Keratinocyte (primary cell): ENCODE results near the gene DTD1. TPM values are rescaled to one million over a fixed set of nuclear protein-coding genes. Genes with fewer than 3 reads are reported as not detected.

ENCODE experiments used
- DNase-seq: peaks from one replicate; pipeline ENCODE4 v3.0.0-alpha.2; 2011; ENCODE audit warnings: low read depth, missing footprints, low spot score
- FAIRE-seq: peaks from 2 replicates; lab custom pipeline; 2011; peaks lifted over from hg19 to GRCh38; lab: Jason Lieb, UNC
- H2AFZ ChIP-seq: 2 replicates; pipeline ENCODE4 v1.6.0; 2012; ENCODE audit warnings: low read length, control low read depth, inconsistent platforms; ENCODE audit not compliant: control insufficient read depth
- H3K27ac ChIP-seq: 2 replicates; pipeline ENCODE4 v1.5.1; 2011; ENCODE audit warnings: low read length; ENCODE audit not compliant: control insufficient read depth, insufficient read depth
- H3K27me3 ChIP-seq: 3 replicates; pipeline ENCODE4 v1.6.0; 2011; ENCODE audit warnings: low read length; ENCODE audit not compliant: control insufficient read depth, insufficient read depth; ENCODE audit errors: extremely low read depth
- H3K36me3 ChIP-seq, 2 experiments: 2 replicates in 1 of 2; 3 replicates in 1 of 2; pipeline ENCODE4 v1.5.1; 2011; ENCODE audit warnings: low read length in 2 of 2, mild to moderate bottlenecking in 1 of 2; ENCODE audit not compliant: control insufficient read depth in 2 of 2, insufficient read depth in 2 of 2; ENCODE audit errors: extremely low read depth in 1 of 2
- H3K4me1 ChIP-seq: 3 replicates; pipeline ENCODE4 v1.5.1; 2011; ENCODE audit warnings: low read length; ENCODE audit not compliant: control insufficient read depth, insufficient read depth; ENCODE audit errors: extremely low read depth
- H3K4me2 ChIP-seq: 3 replicates; pipeline ENCODE4 v1.6.0; 2011; ENCODE audit warnings: low read depth, low read length; ENCODE audit not compliant: control insufficient read depth, insufficient read depth; ENCODE audit errors: extremely low read depth
- H3K4me3 ChIP-seq, 3 experiments: fragments of 200-600 bp in 1 of 3; sonication (generic) in 1 of 3; 2 replicates in 2 of 3; 3 replicates in 1 of 3; pipeline ENCODE4 v1.5.1; 2011 to 2016; ENCODE audit warnings: low read length in 3 of 3, mild to moderate bottlenecking in 3 of 3, control low read depth in 2 of 3, inconsistent platforms in 1 of 3, low read depth in 1 of 3, mixed read lengths in 1 of 3, mixed run types in 1 of 3, moderate library complexity in 1 of 3; ENCODE audit not compliant: control insufficient read depth in 2 of 3, insufficient read depth in 2 of 3; ENCODE audit errors: extremely low read depth in 1 of 3
- H3K79me2 ChIP-seq: 2 replicates; pipeline ENCODE4 v1.6.0; 2012; ENCODE audit warnings: low read length; ENCODE audit not compliant: control insufficient read depth, insufficient read depth
- H3K9ac ChIP-seq: 3 replicates; pipeline ENCODE4 v1.6.0; 2011; ENCODE audit warnings: low read length; ENCODE audit not compliant: control insufficient read depth, insufficient read depth; ENCODE audit errors: extremely low read depth
- H3K9me1 ChIP-seq: 3 replicates; pipeline ENCODE4 v1.6.0; 2011; ENCODE audit warnings: low read length; ENCODE audit not compliant: control insufficient read depth, insufficient read depth; ENCODE audit errors: extremely low read depth
- H3K9me3 ChIP-seq: 2 replicates; pipeline ENCODE4 v1.5.1; 2012; ENCODE audit warnings: low read depth, low read length; ENCODE audit not compliant: control insufficient read depth
- H4K20me1 ChIP-seq: 3 replicates; pipeline ENCODE4 v1.6.0; 2011; ENCODE audit warnings: low read length; ENCODE audit not compliant: control insufficient read depth, insufficient read depth; ENCODE audit errors: extremely low read depth
- EZH2 ChIP-seq: IDR thresholded peaks from one replicate; pipeline ENCODE4 v1.6.1; 2012; ENCODE audit warnings: inconsistent platforms, mild to moderate bottlenecking, low read length, moderate library complexity
- dilution Hi-C: fragments of 300-500 bp; cut with MboI; formaldehyde crosslinking; loops from one replicate; pipeline ENCODE4 v1.7.0; 2020; ENCODE audit warnings: low sequenced_read_pairs; ENCODE audit not compliant: extremely low pct_ligation_motif_present
- polyA plus RNA-seq, 5 experiments: library from polyadenylated mRNA; depleted of rRNA in 3 of 5; stranded (reverse) in 3 of 5; stranded (forward) in 1 of 5; unstranded in 1 of 5; fragments of >200 nt; gene quantifications; 1 replicate in 1 of 5; 2 replicates in 3 of 5; 3 replicates in 1 of 5; pipeline versions ENCODE4 v1.2.1 to v1.2.3, GENCODE V29; 2011 to 2012; ENCODE audit warnings: missing spikeins in 2 of 5, low read depth in 1 of 5, low replicate concordance in 1 of 5
- TF ChIP-seq, protein P1 (sequence below), 3 experiments: IDR thresholded peaks in 1 of 3; conservative IDR thresholded peaks in 1 of 3; optimal IDR thresholded peaks in 1 of 3; 2 replicates in 2 of 3; 3 replicates in 1 of 3; pipeline versions ENCODE3 to v1.5.1; 2011; ENCODE audit warnings: low read length in 3 of 3, mild to moderate bottlenecking in 3 of 3, moderate library complexity in 2 of 3, control low read depth in 1 of 3, inconsistent platforms in 1 of 3; ENCODE audit not compliant: insufficient read depth in 2 of 3; ENCODE audit errors: extremely low read depth in 1 of 3

DTD1 gene
- polyA plus RNA-seq, 1 donor (not counting 4 experiments of a cell fraction or from before 2014, with no cell fraction given): 68.3 TPM

DNA sequence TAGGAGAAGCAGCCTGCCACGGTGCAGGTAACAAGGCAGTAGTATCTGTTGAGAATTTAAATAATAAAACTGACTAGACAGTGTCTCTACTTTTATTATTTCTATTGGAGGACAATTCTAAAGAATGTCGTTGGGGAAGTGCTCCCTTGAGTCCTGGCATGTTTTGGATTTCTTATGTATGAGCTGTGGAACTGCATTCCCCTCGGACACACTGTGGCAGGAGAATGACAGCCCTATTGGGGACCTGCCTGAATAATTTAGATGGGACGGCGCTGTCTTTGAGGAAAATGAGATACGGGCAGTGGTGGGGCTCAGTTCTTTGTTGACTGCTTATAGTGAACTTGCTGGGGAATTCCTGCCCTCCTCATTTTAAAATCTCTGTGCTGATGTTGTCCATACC, 223.3 kb downstream of the DTD1 start:
- no peaks in the 10 kb centered on the region for H3K27me3 ChIP-seq
- dilution Hi-C loops: no loop called here
- DNase-seq (no peak), FAIRE-seq (no peak)
- H2AFZ ChIP-seq: no peak overlapping the region
- no peaks in the 10 kb centered on the region for H3K79me2 ChIP-seq
- no peak overlapping the region for H3K27ac ChIP-seq
- H3K9me1 ChIP-seq: no peaks in the 10 kb centered on the region
- no peaks in the 10 kb centered on the region for H4K20me1 ChIP-seq
- no peak overlapping the region for H3K4me2 ChIP-seq
- H3K4me1 ChIP-seq: no peaks in the 10 kb centered on the region
- H3K9ac ChIP-seq: no peak overlapping the region
- TF ChIP-seq, protein P1, sequence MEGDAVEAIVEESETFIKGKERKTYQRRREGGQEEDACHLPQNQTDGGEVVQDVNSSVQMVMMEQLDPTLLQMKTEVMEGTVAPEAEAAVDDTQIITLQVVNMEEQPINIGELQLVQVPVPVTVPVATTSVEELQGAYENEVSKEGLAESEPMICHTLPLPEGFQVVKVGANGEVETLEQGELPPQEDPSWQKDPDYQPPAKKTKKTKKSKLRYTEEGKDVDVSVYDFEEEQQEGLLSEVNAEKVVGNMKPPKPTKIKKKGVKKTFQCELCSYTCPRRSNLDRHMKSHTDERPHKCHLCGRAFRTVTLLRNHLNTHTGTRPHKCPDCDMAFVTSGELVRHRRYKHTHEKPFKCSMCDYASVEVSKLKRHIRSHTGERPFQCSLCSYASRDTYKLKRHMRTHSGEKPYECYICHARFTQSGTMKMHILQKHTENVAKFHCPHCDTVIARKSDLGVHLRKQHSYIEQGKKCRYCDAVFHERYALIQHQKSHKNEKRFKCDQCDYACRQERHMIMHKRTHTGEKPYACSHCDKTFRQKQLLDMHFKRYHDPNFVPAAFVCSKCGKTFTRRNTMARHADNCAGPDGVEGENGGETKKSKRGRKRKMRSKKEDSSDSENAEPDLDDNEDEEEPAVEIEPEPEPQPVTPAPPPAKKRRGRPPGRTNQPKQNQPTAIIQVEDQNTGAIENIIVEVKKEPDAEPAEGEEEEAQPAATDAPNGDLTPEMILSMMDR (optimal IDR thresholded peaks at IDR 0.05 in 1 of 3, IDR thresholded peaks at IDR 0.05 in 1 of 3, conservative IDR thresholded peaks at IDR 0.05 in 1 of 3; ENCODE audit: extremely low read depth in 1 of 3, insufficient read depth in 2 of 3, low read length in 3 of 3): no peak
- no peak for TF ChIP-seq EZH2
- H3K9me3 ChIP-seq: no peaks in the 10 kb centered on the region
- H3K4me3 ChIP-seq: no peak overlapping the region
- H3K36me3 ChIP-seq: no peaks in the 10 kb centered on the region

DNA sequence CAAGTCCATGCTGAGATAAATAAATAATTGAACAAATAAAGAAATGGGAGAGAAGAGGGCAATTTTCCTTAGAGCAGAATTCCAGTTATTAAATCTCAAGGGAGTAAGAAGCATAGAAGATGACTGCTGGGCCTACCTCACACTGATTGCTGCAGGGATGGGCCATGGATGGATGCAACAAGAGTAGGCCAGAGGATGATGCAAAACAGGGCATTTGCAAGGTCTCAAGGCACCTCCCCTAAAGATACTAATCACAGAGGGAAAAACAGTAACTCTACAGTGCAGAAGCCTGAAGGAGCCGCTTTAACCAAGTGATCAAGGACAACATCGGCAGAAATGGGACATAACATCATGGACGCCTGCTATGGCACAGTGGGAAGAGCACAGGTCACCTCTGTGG, 224.1 kb downstream of the DTD1 start:
- Histone ChIP-seq H3K4me1 (no peaks in the 10 kb centered on the region), H3K79me2 (no peaks in the 10 kb centered on the region), H3K27me3 (no peaks in the 10 kb centered on the region), H3K4me2 (no peak overlapping the region), H3K9me1 (no peaks in the 10 kb centered on the region), H3K9ac (no peak overlapping the region), H3K27ac (no peak overlapping the region), H3K36me3 (no peaks in the 10 kb centered on the region), H2AFZ (no peak overlapping the region), H3K4me3 (no peak overlapping the region), H4K20me1 (no peaks in the 10 kb centered on the region), H3K9me3 (no peaks in the 10 kb centered on the region)
- FAIRE-seq (no peak), DNase-seq (no peak)
- dilution Hi-C loops: no loop called here
- TF ChIP-seq EZH2: no peak
- TF ChIP-seq, protein P1 (optimal IDR thresholded peaks at IDR 0.05 in 1 of 3, IDR thresholded peaks at IDR 0.05 in 1 of 3, conservative IDR thresholded peaks at IDR 0.05 in 1 of 3; ENCODE audit: extremely low read depth in 1 of 3, insufficient read depth in 2 of 3, low read length in 3 of 3): no peak
